H1 (cell line): ENCODE measurements around the gene MMP24.

Experiments used
- CTCF ChIP-seq, 3 experiments: IDR thresholded peaks; 1 replicate in 2 of 3; 2 replicates in 1 of 3; pipeline versions ENCODE4 v1.5.1 to v1.6.1; 2011; ENCODE audit warnings: low read length in 3 of 3, mild to moderate bottlenecking in 3 of 3, inconsistent platforms in 2 of 3, low read depth in 1 of 3, moderate library complexity in 1 of 3; ENCODE audit not compliant: insufficient read depth in 1 of 3; ENCODE audit errors: control extremely low read depth in 1 of 3
- EZH2 ChIP-seq: fragments of 200-600 bp; sonication (generic); IDR thresholded peaks from 2 replicates; pipeline ENCODE4 v1.7.1; 2012; ENCODE audit warnings: low read depth, mild to moderate bottlenecking, moderate library complexity, low read length, inconsistent platforms; ENCODE audit not compliant: severe bottlenecking
- FOSL1 ChIP-seq: IDR thresholded peaks from 2 replicates; pipeline ENCODE4 v1.6.1; 2011; ENCODE audit warnings: mild to moderate bottlenecking, low read depth, low read length, moderate library complexity; ENCODE audit not compliant: insufficient read depth
- KDM4A ChIP-seq: IDR thresholded peaks from one replicate; pipeline ENCODE4 v1.7.1; 2012; ENCODE audit warnings: low read depth, mild to moderate bottlenecking, moderate library complexity, low read length, inconsistent platforms; ENCODE audit not compliant: severe bottlenecking

DNA sequence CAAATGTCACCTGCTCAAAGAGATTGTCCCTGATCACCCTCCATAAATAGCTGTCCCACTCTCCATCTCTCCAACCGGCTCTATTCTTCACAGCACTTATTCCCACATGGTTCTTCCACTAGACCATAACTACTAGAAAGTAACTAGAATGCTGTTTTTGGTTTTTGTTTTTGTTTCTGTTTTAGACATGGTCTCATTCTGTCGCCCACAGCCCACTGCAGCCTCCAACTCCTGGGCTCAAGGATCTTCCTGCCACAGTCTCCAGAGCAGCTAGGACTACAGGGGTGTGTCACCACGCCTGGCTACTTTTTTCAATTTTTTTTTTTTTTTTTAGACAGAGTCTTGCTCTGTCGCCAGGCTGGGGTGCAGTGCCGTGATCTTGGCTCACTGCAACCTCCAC is 12.2 kb downstream of the MMP24 start:
- TF ChIP-seq FOSL1 = no peak
- no peak for TF ChIP-seq KDM4A
- TF ChIP-seq CTCF (IDR thresholded peaks at IDR 0.05; ENCODE audit: control extremely low read depth in 1 of 3, insufficient read depth in 1 of 3, low read depth in 1 of 3, low read length in 3 of 3) = no peak
- no peak for TF ChIP-seq EZH2
